HG02943 (cell line): ENCODE measurements around the gene STAC3.

ENCODE experiments used
- ATAC-seq: cut with Tn5 transposase; IDR thresholded peaks from one replicate; pipeline ENCODE4 v1.9.1; 2021; ENCODE audit warnings: mild to moderate bottlenecking, low read depth, moderate library complexity; ENCODE audit not compliant: unreplicated experiment

The STAC3 gene

DNA sequence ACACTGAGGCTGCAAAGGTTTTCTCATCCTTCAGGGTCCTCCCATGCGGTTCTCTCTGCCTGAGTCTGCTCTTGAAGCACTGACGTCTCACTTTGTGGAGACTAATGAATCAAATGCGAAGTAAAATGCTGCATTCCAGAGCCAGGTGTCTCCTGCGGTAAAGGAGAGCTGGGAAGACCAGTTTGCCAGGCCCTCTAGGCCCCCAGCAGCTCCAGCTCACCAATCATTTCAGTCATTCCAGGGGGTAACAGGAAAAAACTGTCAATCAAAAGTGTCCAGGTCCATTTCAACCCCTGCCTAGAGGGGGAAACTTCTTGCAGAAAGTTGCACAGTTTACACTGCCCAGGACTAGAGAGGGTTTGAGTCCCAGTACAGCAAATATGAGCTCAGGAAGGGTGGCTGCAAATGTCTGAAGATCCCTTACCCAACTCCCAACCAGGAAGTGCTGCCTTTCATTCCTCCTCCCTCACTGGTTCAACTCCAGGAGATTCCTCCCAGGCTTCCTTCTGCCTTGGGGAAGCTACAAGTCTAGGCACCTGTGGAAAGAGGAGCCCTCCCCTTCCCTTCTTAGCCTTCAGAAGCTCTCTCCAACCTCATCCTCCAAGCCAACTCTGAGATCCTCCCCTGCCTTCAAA is 37.1 kb downstream of the STAC3 start:
- ATAC-seq, result no peak

DNA sequence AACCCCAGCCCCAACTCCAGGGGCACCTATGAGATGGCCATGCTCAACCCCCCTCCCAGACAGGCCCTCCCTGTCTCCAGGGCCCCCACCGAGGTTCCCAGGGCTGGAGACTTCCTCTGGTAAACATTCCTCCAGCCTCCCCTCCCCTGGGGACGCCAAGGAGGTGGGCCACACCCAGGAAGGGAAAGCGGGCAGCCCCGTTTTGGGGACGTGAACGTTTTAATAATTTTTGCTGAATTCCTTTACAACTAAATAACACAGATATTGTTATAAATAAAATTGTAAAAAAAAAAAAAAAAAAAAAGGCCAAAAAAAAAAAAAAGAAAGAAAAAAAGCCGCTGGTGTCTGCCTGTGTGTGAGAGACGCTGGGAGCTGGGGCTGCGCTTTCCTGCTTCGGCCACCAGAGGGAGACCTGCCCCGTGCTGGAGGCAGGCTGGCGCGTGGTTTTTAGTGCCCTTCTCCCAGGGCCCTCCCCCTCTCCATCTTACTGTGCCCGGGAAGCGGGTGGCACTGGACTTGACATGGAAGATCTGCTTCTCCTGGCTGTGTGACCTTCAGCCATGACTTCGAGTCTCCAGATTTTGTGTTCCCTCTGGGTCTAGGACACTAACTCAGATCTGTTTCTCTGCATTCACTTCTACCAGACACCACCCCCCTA is 37.8 kb downstream of the STAC3 start:
- ATAC-seq, result no peak

DNA sequence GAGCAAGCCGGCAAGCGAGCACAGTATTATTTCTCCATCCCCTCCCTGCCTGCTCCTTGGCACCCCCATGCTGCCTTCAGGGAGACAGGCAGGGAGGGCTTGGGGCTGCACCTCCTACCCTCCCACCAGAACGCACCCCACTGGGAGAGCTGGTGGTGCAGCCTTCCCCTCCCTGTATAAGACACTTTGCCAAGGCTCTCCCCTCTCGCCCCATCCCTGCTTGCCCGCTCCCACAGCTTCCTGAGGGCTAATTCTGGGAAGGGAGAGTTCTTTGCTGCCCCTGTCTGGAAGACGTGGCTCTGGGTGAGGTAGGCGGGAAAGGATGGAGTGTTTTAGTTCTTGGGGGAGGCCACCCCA is 38.3 kb downstream of the STAC3 start:
- no peak for ATAC-seq

DNA sequence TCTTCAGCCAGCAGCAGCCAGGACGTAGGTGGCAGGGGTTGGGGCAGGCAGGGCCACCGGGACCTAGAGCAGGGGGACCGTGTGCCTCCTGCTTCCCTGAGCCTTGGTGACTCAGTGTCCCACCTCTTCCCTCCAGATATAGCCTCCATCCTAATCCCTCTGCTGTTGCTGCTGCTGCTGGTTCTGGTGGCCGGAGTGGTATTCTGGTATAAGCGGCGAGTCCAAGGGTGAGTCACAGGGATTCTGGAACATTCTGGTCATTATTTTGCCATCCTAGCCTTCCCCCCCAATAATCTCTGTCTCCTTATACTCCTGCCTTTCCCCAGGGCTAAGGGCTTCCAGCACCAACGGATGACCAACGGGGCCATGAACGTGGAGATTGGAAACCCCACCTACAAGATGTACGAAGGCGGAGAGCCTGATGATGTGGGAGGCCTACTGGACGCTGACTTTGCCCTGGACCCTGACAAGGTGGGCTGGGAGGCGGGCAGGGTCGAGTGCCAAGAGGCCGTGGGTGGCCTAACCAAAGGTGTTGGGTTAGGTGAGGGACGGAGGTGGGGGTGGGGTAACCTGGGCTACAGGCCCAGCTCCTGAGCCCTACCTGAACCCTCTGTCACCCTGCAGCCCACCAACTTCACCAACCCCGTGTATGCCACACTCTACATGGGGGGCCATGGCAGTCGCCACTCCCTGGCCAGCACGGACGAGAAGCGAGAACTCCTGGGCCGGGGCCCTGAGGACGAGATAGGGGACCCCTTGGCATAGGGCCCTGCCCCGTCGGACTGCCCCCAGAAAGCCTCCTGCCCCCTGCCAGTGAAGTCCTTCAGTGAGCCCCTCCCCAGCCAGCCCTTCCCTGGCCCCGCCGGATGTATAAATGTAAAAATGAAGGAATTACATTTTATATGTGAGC is 38.9 kb downstream of the STAC3 start:
- no peak for ATAC-seq

DNA sequence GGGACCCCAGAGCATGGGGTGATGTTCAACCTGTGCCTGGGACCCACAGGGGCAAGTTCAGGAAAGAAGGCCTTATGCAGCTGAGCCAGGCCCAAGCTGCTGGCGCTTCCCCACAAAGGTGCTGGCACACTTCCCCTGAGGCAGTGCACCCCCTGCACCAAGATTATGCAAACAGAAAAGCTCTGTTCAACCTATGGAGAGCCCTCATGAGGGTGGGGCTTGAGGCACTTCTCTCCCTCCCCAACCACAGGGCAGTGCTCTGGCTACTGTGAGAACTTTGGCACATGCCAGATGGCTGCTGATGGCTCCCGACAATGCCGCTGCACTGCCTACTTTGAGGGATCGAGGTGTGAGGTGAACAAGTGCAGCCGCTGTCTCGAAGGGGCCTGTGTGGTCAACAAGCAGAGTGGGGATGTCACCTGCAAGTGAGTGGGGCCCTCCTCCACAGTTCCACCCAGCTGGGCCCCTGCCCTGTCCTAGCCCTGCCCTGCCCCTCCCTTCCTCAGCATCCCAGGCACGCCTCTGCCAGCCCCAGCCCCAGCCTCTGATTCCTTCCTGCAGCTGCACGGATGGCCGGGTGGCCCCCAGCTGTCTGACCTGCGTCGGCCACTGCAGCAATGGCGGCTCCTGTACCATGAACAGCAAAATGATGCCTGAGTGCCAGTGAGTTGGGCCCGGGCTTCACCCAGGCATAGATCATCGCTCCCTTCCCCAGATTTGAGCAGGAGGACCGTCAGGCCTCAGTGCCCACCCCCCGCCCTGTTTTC is 39.9 kb downstream of the STAC3 start:
- no peak for ATAC-seq

DNA sequence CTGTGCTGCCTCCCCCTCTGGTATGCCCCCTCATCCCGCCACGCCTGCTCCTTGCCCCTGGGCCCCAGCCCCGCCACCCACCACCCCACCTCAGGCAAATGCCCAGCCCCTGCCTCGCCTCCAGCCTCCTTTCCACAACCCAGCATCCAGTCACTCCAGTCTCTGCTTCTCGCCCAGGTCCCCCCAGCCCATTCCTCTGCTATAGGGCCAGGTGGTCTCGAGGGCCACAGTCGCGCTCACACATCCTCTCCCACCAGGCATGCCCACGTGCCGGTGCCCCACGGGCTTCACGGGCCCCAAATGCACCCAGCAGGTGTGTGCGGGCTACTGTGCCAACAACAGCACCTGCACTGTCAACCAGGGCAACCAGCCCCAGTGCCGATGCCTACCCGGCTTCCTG is 40.5 kb downstream of the STAC3 start:
- no peak for ATAC-seq

DNA sequence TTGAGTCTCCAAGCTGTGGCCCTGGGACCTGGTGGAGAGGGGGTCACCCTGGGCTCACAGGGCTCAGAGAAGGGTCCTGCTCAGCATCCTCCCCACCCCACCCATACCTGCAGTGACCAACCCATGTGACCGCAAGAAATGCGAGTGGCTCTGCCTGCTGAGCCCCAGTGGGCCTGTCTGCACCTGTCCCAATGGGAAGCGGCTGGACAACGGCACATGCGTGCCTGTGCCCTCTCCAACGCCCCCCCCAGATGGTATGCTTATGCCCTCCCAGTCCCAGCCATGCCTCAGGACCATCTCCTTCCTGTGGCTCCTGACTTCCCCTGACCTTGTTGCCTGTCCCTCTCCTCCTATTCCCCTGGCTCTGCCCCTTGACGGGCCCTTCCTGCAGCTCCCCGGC is 41.1 kb downstream of the STAC3 start:
- no peak for ATAC-seq

DNA sequence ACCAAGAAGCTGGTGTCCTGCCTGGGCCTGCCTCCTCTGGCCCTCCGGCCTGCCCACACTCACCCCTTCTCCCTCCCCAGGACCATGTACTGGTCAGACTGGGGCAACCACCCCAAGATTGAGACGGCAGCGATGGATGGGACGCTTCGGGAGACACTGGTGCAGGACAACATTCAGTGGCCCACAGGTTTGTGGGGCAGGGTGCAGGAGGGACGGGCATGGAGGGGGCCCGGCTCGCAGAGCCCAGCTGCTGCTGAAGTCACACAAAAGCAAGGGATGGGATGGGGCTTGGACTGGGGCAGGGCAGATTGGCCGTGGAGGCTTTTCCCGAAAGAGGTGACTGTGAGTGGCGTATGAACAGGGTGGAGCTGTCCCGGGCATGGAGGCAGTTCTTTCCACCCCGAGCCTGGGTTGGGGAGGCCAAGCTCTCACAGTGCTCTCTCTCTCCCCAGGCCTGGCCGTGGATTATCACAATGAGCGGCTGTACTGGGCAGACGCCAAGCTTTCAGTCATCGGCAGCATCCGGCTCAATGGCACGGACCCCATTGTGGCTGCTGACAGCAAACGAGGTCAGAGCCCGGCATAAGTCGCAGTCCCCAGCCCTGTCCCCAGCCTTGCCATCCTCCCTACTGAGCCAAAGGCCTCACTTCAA is 42.2 kb downstream of the STAC3 start:
- ATAC-seq, result no peak

DNA sequence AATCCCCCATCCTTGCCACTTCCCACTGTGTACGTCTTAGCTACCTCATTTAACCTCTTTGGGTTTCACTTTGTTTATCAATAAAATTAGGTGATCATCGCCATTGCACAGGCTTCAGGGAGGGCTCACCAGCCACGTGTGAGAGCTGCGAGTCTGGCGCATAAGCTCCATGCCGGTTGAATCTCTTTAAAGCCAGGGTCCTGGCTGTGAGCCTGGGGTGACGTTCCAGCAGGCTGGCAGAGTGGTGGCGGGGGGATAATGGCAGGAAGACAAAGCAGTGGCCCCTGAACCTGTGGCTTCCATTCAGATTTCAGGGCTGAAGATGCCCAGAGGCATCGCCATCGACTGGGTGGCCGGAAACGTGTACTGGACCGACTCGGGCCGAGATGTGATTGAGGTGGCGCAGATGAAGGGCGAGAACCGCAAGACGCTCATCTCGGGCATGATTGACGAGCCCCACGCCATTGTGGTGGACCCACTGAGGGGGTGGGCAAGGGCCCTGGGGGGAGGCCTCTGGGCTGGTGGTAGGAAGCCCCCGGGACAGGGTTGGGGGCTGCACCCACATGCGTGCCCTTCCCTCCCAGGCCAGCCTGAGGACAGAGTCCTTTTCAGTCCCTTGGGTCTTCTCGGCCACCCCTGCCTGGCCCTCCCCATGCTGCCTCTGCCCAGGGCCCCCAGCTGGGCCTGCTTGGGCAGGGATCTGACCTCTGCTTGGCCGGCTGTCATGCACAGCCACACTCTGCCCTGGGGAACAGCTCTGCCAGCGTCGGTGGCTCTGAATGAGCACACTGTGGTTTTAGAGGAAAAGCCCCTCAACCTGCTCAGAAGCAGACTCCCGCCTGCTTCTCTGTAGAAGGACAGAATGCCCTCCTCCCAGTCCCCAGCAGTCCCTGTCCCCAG is 43.0 kb downstream of the STAC3 start:
- ATAC-seq, result no peak

DNA sequence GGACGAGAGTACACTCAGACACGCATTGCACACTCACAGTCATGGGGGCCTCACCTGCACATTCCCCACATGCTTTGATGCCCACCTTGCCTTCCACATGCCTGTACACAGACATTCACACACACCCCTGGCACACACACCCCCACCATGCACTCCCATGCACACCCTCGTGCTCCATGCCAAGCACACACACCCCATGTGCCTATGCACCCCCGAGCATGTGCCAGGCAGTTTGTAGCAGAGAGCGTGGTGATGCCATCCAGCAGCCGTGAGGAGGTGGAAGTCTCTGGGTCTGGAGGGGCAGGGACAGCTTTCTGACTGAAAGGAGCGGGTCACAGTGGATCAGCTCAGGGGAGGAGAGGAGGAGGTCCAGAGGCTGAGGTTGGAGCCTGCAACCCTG is 45.1 kb downstream of the STAC3 start:
- ATAC-seq, result no peak

DNA sequence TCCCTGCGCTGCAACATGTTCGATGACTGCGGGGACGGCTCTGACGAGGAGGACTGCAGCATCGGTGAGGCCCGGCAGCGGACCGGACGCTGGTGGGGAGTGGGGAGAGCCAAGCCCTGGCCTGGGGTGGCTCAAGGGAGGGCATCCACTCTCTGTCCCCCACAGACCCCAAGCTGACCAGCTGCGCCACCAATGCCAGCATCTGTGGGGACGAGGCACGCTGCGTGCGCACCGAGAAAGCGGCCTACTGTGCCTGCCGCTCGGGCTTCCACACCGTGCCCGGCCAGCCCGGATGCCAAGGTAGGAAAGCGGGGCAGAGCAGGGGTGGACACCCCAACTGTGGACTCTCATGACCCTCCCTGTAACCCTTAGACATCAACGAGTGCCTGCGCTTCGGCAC is 45.8 kb downstream of the STAC3 start:
- ATAC-seq, result no peak

DNA sequence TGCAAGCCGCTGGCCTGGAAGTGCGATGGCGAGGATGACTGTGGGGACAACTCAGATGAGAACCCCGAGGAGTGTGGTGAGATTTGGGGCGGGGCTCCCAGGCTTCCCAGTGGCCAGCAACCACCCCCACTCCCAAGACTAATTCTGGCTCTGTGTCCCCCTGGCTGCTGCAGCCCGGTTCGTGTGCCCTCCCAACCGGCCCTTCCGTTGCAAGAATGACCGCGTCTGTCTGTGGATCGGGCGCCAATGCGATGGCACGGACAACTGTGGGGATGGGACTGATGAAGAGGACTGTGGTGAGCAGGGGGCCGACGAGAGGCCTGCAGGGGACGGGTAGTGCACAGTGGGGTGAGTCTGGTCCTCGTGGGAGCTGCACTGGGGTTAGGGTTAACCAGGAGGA is 46.5 kb downstream of the STAC3 start:
- ATAC-seq, result no peak

DNA sequence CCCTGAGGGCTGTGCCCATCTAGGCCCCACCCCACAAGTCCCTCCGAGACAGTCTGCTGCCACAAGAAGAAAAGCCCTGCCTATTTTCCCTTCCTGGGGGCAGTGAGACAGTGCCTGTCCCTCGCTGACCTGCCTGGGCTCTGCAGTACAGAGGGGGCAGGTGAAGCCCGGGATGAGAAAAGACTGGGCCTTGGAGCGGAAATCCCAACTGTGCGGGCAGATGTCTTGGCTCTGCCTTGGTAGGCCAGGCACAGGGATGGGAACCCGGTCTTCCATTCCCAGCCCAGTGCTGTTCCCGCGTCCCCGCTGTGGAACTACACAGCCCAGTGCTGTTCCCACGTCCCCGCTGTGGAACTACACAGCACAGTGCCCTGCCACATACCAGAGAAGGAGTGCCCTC is 47.2 kb downstream of the STAC3 start:
- no peak for ATAC-seq

DNA sequence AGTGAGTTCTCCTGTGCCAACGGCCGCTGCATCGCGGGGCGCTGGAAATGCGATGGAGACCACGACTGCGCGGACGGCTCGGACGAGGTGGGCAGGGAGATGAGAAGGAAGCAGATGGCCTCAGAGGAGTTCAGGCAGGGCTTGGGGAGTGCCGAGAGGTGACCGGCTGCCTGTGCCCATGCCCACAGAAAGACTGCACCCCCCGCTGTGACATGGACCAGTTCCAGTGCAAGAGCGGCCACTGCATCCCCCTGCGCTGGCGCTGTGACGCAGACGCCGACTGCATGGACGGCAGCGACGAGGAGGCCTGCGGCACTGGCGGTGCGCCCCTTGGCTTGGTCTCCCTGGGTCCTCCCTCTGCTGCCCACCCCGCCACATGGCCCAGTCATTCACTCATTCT is 47.8 kb downstream of the STAC3 start:
- ATAC-seq, result no peak

DNA sequence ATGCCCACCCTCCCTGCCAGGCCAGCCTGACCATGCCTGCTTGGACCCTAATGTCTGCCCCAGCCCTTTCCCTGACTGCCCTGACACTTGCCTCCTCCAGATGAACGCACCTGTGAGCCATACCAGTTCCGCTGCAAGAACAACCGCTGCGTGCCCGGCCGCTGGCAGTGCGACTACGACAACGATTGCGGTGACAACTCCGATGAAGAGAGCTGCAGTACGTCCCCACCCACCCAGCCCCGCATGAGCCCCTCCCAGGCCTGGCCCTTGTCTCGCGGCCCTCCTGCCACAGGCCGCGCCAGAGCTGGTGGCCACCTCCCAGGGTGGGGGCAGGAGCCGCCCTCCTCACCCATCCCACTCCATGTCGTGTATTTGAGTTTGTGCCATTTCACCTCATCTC is 48.7 kb downstream of the STAC3 start:
- ATAC-seq, result no peak

DNA sequence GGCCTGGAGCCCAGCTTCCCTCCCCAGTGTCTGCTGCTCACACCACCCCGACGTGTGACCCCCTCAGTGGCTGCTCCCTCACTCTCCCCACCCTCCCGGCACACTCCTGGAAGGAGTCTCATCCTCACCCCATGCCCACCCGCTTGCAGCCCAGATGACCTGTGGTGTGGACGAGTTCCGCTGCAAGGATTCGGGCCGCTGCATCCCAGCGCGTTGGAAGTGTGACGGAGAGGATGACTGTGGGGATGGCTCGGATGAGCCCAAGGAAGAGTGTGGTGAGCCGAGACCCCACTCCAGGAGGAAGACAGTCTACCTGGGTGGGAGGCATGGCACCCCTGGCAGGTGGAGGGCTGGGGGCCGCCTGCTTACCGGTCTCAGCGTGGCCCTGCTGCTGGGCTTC is 49.4 kb downstream of the STAC3 start:
- no peak for ATAC-seq

DNA sequence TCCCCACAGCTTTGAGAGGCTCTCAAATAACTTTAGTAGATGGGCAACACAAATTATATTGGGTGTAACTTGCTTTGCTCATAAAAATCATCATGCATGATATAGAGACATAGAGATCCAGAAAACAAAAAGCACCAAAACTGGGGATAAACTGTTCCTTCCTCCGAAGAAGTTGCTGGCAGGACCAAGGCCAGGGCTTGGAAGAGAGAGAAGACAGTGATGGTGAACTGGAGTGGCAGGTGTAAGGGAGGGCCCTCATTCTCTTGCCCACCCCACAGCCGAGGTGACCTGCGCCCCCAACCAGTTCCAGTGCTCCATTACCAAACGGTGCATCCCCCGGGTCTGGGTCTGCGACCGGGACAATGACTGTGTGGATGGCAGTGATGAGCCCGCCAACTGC is 49.8 kb downstream of the STAC3 start:
- ATAC-seq, result no peak

DNA sequence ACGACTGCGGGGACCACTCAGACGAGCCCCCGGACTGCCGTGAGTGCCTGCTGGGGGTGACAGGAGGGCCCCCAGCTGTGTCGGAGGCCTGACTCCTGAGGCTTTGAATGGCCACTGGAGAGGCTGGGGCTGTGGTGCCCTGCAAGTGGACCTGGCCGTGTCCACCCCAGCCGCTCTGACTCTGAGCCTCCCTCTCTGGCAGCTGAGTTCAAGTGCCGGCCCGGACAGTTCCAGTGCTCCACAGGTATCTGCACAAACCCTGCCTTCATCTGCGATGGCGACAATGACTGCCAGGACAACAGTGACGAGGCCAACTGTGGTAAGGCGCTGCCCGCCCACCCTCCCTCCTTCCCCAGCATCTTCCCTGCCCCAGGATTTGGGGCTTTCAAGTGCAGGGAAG is 50.5 kb downstream of the STAC3 start:
- ATAC-seq, result no peak

DNA sequence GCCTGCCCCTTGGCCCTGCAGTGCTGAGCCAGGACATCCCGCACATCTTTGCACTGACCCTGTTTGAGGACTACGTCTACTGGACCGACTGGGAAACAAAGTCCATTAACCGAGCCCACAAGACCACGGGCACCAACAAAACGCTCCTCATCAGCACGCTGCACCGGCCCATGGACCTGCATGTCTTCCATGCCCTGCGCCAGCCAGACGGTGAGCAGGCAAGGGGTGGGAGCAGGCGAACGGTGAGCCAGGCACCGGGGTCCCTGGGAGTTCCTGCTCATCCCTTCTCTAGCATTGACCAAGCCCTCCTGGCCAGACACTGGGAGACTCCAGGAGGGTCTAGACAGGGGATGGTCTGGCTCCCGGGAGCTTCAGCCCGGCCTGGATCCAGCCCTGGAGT is 51.8 kb downstream of the STAC3 start:
- no peak for ATAC-seq

DNA sequence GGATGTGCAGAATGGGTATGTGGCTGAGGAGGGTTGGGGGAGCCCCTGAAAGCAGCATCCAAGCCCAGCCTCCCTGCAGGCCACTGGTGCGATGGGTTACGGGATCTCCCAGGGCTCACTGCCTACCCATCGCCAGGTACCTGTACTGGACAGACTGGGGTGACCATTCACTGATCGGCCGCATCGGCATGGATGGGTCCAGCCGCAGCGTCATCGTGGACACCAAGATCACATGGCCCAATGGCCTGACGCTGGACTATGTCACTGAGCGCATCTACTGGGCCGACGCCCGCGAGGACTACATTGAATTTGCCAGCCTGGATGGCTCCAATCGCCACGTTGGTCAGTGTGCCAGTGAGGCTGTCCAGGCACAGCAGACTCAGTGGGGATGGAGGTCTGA is 52.7 kb downstream of the STAC3 start:
- ATAC-seq, result no peak
